Umbilical cord (tissue), 2 donors: Measurements from ENCODE around the gene SHE. TPM values are rescaled to one million over a fixed set of nuclear protein-coding genes. Genes with fewer than 3 reads are reported as not detected.

Experiments used
- DNase-seq: peaks from one replicate; pipeline ENCODE4 v3.0.0-alpha.2; 2015; ENCODE audit warnings: low spot score
- total RNA-seq: library from RNA; depleted of rRNA; stranded (reverse); fragments of >200 nt; gene quantifications from one replicate; pipeline ENCODE4 v1.2.3, GENCODE V29; 2014; ENCODE audit warnings: low replicate concordance; ENCODE audit not compliant: insufficient read depth

The SHE gene
- total RNA-seq, 1 donor from 2014 or later: 3.4 TPM

DNA sequence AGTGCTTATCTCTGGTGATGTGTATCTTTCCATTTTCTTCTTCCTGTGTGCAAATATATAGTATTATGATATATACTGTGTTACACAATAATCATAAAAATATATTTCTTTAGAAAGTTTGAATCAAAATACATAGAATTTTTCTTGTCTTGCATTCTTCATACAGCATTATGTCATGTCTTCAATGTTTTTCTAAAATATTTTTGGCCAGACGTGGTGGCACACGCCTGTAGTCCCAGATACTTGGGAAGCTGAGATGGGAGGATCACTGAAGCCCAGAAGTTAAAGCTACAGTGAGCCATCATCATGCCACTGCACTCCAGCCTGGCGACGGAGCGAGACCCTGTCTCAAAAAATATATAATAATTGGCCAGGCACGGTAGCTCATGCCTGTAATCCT lies 55.4 kb downstream of the SHE start:
- no peak for DNase-seq

GRCh38 chr1:154446292-154446691 lies 55.9 kb downstream of the SHE start:
- DNase-seq: peak; percentile 73

- DNase-seq: no peak
These were observed 57.2 kb downstream of the SHE start for GRCh38 chr1:154445040-154445472.

GRCh38 chr1:154443274-154444013 lies 58.8 kb downstream of the SHE start:
- DNase-seq: no peak

GRCh38 chr1:154442006-154442740 lies 60.0 kb downstream of the SHE start:
- DNase-seq: no peak

DNA sequence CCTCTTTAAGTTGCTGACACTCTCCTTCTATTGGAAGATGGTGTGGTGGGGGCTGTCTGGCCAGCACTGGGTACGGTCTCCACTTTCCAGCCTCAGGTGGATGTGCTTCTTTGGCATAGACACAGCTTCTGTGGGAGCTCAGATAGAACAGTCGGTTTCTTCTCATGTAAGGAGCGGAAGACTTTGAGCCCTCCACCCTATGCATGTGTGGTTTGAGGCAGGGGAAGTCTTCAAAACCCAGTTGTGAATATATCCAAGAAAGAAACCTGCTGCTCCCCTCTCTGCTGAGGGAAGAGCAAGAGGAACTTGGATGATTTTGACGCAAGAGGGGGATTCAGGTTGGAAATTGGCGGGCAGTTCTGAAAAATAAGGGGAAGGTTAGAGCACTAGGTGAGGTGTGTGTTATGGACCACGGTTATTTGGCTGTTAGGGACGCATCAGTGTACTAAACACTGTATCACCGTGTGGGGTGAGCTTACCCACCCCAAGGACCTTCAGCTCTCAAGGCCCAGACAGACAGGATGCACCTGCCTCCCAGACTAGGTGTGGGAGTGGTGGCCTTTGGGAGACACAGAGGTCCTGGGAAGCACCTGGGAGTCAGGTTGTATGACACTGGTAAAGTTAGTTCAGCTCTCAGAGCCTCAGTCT lies 60.8 kb downstream of the SHE start:
- DNase-seq: no peak

DNA sequence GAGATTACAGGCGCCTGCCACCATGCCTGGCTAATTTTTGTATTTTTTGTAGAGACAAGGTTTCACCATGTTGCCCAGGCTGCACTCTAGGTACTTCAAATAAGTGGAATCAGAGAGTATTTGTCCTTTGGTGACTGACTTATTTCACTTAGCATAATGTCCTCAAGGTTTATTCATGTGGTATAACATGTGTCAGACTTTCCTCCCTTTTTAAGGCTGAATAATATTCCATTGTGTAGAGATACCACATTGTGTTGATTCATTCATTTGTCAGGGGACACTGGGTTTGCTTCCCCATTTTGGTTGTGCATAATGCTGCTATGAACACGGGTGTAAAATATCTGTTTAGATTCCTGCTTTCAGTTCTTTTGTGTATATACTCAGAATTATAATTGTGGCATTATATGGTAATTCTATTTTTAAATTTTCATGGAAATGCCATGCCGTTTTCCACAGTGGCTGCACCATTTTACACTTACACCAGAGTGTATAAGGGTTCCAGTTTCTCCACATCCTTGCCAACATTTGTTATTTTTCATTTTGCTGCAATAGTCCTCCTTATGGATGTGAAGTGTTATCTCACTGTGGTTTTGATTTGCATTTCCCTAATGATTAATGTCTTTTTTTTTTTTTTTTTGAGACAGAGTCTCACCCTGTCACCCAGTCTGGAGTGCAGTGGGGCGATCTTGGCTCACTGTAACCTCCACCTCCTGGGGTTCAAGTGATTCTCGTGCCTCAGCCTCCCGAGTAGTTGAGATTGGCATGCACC lies 62.0 kb downstream of the SHE start:
- no peak for DNase-seq

- no peak for DNase-seq
These were observed 65.8 kb downstream of the SHE start for GRCh38 chr1:154436433-154436832.

- DNase-seq: no peak
These were observed 66.5 kb downstream of the SHE start for GRCh38 chr1:154435599-154436200.

DNA sequence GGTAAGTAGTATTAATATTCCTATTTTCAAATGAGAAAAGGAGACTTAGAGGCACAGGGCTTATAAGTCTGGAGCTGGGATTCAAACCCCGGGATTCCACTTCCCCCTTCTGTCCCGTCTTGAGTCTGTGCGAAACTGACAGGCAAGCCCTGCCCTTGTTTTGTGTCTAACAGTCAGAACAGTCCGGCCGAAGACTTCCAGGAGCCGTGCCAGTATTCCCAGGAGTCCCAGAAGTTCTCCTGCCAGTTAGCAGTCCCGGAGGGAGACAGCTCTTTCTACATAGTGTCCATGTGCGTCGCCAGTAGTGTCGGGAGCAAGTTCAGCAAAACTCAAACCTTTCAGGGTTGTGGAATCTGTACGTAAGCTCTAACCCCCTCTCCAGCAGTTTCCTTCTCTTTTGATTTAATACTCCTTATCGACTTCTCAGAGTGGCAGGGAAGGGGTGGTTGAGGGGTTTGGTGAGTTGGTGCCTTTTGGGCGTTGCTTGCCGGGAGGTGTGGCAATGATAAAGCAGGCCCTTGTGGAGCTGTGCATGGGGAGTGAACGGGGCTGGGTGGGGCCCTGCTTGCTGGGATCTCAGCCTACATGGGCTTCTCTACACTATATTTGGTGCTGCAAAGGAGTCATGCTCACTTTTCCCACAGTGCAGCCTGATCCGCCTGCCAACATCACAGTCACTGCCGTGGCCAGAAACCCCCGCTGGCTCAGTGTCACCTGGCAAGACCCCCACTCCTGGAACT lies 67.7 kb downstream of the SHE start:
- DNase-seq: peak; percentile 94

DNA sequence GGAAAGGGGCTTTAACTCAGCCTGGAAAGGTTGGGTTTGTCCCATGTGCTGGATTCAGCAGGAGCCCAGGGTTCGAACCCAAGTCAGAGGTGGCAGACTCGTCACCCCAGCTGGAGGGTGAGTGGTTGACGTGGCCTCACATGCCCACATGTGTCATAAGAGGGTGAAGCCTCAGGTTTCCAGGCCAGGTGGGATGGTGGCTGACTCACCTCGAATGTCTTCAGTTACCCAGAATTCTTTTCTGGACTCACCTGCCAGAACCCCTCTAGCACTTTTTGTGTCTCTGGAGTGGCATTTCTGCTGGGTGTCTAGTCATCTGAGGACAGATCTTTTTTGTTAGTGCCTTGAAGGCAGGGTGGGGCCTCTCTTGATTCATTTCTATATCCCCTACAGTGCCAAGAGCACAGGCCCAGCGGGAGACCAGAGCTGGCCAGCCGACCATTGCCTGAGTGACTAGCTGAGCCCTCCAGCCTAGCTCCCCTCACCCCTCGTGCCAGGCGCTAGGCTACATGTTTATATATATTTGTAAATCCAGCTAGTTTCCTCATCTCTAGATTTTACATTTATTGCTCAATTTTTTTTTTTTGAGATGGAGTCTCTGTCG lies 68.9 kb downstream of the SHE start:
- DNase-seq: peak; percentile 27

- DNase-seq: peak; percentile 71
These were observed 70.4 kb downstream of the SHE start for GRCh38 chr1:154431586-154432373.

DNA sequence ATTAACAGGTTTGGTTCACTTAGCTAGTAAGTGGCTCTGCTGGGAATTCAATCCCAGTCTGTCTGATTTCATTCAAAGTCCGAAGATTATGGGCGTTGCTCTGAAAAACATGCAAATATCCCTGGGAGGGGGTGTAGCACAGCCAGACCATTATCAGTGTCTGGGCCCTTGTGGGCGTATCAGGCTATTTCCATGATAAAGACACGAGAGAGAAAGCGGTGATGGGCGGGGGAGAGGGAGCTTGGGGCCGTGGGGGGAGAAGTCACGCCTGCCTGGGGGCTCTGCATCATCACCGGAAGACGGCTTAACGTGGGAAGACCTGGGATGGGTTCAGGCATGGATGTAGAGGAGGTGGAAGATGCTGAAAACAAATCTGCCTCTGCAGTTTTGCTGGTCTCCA lies 71.3 kb downstream of the SHE start:
- DNase-seq: peak; percentile 92

- DNase-seq: no peak
These were observed 72.2 kb downstream of the SHE start for GRCh38 chr1:154429841-154430611.
